Omental fat pad (tissue), 4 donors: ENCODE measurements around the gene CIRBP. TPM values are rescaled to one million over a fixed set of nuclear protein-coding genes. Genes with fewer than 3 reads are reported as not detected.

Experiments used
- ATAC-seq: fragments of 150-250 bp; one replicate; pipeline ENCODE4 v1.9.1; 2016; ENCODE audit warnings: mild to moderate bottlenecking, moderate library complexity; ENCODE audit not compliant: low FRiP score
- DNase-seq: peaks from one replicate; pipeline ENCODE4 v3.0.0-alpha.2; 2019; ENCODE audit warnings: low spot score
- CTCF ChIP-seq, 3 donors: fragments of 450-650 bp; IDR thresholded peaks; one replicate each; pipeline ENCODE4 v1.5.1; 2016 to 2017; ENCODE audit warnings: antibody characterized with exemption in 3 of 3, mild to moderate bottlenecking in 3 of 3, moderate library complexity in 2 of 3
- total RNA-seq, 4 donors: library from RNA; depleted of rRNA; stranded (reverse); fragments of >200 nt; gene quantifications; one replicate each; pipeline ENCODE4 v1.1.0, GENCODE V29; 2016

CIRBP gene
- total RNA-seq, 4 donors from 2014 or later = 292 to 484 (median 372) TPM

GRCh38 chr19:1251330-1252220 lies 17.6 kb upstream of the CIRBP start:
- no peak for TF ChIP-seq CTCF (IDR thresholded peaks at IDR 0.05)
- ATAC-seq = no peak
- DNase-seq = no peak

- no peak for DNase-seq
- ATAC-seq = peak; percentile 15
- no peak for TF ChIP-seq CTCF (IDR thresholded peaks at IDR 0.05)
Observed at GRCh38 chr19:1252221-1252820, 16.8 kb upstream of the CIRBP start.

GRCh38 chr19:1252821-1253513 lies 16.2 kb upstream of the CIRBP start:
- no peak for DNase-seq
- ATAC-seq = peak; percentile 56
- TF ChIP-seq CTCF (IDR thresholded peaks at IDR 0.05) = no peak

- ATAC-seq = no peak
- no peak for TF ChIP-seq CTCF (IDR thresholded peaks at IDR 0.05)
Observed at GRCh38 chr19:1253514-1254080, 15.5 kb upstream of the CIRBP start.

GRCh38 chr19:1254081-1254527 lies 15.0 kb upstream of the CIRBP start:
- no peak for ATAC-seq
- DNase-seq = no peak
- no peak for TF ChIP-seq CTCF (IDR thresholded peaks at IDR 0.05)

More at GRCh38 chr19:1253514-1254080, 15.5 kb upstream of the CIRBP start:
- DNase-seq = no peak

GRCh38 chr19:1254530-1255185 lies 14.5 kb upstream of the CIRBP start:
- ATAC-seq = no peak
- no peak for TF ChIP-seq CTCF (IDR thresholded peaks at IDR 0.05)
- no peak for DNase-seq
